AG04450 (cell line): ENCODE results near the gene LRRTM4. TPM values are rescaled to one million over a fixed set of nuclear protein-coding genes. Genes with fewer than 3 reads are reported as not detected.

Experiments
- CTCF ChIA-PET: fragments of 300-600, 350-600 bp; formaldehyde crosslinking; extraction: SDS; loops from one replicate; lab custom pipeline; 2022; ENCODE audit warnings: antibody characterized with exemption, inconsistent platforms; lab: Charles Lee
- POLR2A ChIA-PET: fragments of 350-600 bp; formaldehyde crosslinking; extraction: SDS; loops from one replicate; lab custom pipeline; 2021; ENCODE audit warnings: antibody characterized with exemption, inconsistent platforms; lab: Yijun Ruan, JAX
- DNase-seq: peaks from one replicate; pipeline ENCODE4 v3.0.0-alpha.2; 2011; ENCODE audit warnings: low read depth, low spot score
- H3K27ac ChIP-seq: one replicate; pipeline ENCODE4 v1.5.1; 2012; ENCODE audit warnings: low read depth, low read length, control low read depth
- H3K27me3 ChIP-seq: one replicate; pipeline ENCODE4 v1.6.0; 2012; ENCODE audit warnings: low read length; ENCODE audit not compliant: control insufficient read depth, insufficient read depth
- H3K4me3 ChIP-seq: 2 replicates; pipeline ENCODE4 v1.5.1; 2011; ENCODE audit warnings: mild to moderate bottlenecking, low read depth, low read length, control low read depth
- H3K9me3 ChIP-seq: 2 replicates; pipeline ENCODE4 v1.5.1; 2012; ENCODE audit warnings: low read length; ENCODE audit not compliant: control insufficient read depth, insufficient read depth
- polyA plus RNA-seq: library from polyadenylated mRNA; depleted of rRNA; stranded (reverse); fragments of >200 nt; gene quantifications from 2 replicates; pipeline ENCODE4 v1.2.3, GENCODE V29; 2011
- TF ChIP-seq, protein P1 (sequence below): IDR thresholded peaks from 2 replicates; pipeline ENCODE4 v1.5.1; 2011; ENCODE audit warnings: low read depth, low read length, control low read depth, inconsistent platforms

Gene LRRTM4
- polyA plus RNA-seq, 1 experiment = not detected

- Histone ChIP-seq H3K27me3 (no peaks in the 10 kb centered on the region), H3K27ac (no peak overlapping the region), H3K4me3 (no peak overlapping the region), H3K9me3 (no peaks in the 10 kb centered on the region)
- no peak for DNase-seq
- CTCF ChIA-PET = no interaction called here
- TF ChIP-seq, protein P1, sequence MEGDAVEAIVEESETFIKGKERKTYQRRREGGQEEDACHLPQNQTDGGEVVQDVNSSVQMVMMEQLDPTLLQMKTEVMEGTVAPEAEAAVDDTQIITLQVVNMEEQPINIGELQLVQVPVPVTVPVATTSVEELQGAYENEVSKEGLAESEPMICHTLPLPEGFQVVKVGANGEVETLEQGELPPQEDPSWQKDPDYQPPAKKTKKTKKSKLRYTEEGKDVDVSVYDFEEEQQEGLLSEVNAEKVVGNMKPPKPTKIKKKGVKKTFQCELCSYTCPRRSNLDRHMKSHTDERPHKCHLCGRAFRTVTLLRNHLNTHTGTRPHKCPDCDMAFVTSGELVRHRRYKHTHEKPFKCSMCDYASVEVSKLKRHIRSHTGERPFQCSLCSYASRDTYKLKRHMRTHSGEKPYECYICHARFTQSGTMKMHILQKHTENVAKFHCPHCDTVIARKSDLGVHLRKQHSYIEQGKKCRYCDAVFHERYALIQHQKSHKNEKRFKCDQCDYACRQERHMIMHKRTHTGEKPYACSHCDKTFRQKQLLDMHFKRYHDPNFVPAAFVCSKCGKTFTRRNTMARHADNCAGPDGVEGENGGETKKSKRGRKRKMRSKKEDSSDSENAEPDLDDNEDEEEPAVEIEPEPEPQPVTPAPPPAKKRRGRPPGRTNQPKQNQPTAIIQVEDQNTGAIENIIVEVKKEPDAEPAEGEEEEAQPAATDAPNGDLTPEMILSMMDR = no peak
- POLR2A ChIA-PET = no interaction called here
Observed at GRCh38 chr2:77479895-77480294, 42.3 kb downstream of the LRRTM4 start.

GRCh38 chr2:77479395-77479794 is 42.8 kb downstream of the LRRTM4 start:
- Histone ChIP-seq H3K27me3 (no peaks in the 10 kb centered on the region), H3K4me3 (no peak overlapping the region), H3K9me3 (no peaks in the 10 kb centered on the region), H3K27ac (no peak overlapping the region)
- CTCF ChIA-PET = no interaction called here
- no peak for DNase-seq
- POLR2A ChIA-PET = no interaction called here
- TF ChIP-seq, protein P1 = no peak

DNA sequence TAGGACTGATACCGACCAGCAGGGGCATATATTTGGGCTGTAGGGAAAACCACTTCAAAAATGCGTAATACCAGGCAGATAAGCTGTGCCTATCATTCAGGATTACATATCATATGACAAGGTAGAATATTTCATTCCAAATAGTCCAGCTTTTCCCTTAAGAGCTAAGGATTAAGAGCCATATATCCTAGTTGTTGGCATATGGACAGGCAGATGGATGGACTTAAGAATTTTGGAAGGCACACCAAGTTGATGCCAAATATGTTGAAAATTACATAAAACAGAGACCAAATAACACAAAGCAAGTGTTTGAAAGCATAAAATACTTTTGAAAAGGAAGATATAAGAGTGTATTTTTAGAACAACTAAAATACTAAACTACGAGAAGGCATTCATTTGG is 52.1 kb downstream of the LRRTM4 start:
- no peak for DNase-seq
- H3K27ac ChIP-seq = no peak overlapping the region
- H3K4me3 ChIP-seq = no peak overlapping the region
- ChIA-PET POLR2A (no interaction called here), CTCF (no interaction called here)
- H3K27me3 ChIP-seq = no peaks in the 10 kb centered on the region
- no peaks in the 10 kb centered on the region for H3K9me3 ChIP-seq
- TF ChIP-seq, protein P1 = no peak

DNA sequence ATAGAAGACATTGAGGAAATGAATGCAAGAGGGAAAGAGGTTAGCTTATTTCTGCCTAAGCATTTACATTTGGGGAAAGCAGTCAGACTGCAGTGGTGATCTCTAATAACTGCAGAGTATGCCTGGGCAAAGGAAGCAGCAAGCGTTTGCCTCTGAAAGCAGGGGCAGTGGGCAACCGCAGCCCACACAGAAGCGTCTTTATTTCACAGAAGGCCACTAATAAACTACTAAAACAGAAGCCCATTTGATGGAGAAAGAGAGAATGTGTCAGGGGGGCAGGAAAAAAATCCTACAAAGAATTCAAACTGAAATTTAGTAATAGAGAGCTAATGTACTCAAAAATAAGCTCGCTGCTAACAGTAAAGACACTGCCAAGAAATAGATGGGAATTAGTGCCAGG is 53.1 kb downstream of the LRRTM4 start:
- CTCF ChIA-PET = no interaction called here
- Histone ChIP-seq H3K9me3 (no peaks in the 10 kb centered on the region), H3K27me3 (no peaks in the 10 kb centered on the region), H3K4me3 (no peak overlapping the region), H3K27ac (no peak overlapping the region)
- no peak for DNase-seq
- POLR2A ChIA-PET = no interaction called here
- TF ChIP-seq, protein P1 = no peak

DNA sequence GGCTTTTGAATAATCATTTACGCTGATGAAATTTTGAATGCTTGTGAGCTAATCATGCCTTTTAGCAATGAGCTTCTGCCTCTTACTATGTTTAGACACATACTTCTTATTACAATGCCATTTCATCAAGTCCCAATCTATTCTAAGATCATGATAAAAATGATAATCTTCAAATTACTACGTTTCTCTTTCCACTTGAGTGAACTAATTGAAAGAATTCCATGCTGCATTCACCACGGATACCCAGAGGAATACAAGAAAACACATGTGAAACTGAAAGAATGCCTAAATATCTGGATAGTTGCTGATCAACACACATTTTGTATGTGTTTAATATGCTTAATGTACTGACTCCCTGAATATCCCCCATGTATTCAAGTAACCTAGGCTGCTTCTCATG is 62.3 kb downstream of the LRRTM4 start:
- H3K4me3 ChIP-seq = no peak overlapping the region
- H3K27ac ChIP-seq = no peak overlapping the region
- no peaks in the 10 kb centered on the region for H3K9me3 ChIP-seq
- ChIA-PET CTCF (interaction anchor here (0.6 kb wide), 1 partner anchor 34 kb away, joined by 5 read pairs; no protein-coding TSS in a partner anchor), POLR2A (no interaction called here)
- TF ChIP-seq, protein P1 = no peak
- no peaks in the 10 kb centered on the region for H3K27me3 ChIP-seq
- no peak for DNase-seq
